Naive B cell (primary cell): ENCODE measurements around the gene LMBRD1. TPM values are rescaled to one million over a fixed set of nuclear protein-coding genes. Genes with fewer than 3 reads are reported as not detected.
"Not testable (repeated sequence)": the region's sequence is repeated elsewhere in the genome, so short reads cannot be mapped to it uniquely, and the experiment has no call there.

Source experiments
- ATAC-seq, 2 donors: fragments of 150-1000 bp; cut with Tn5 transposase; 2 replicates each; pipeline ENCODE4 v1.10.0; 2021; ENCODE audit warnings: low read depth in 2 of 2, mild to moderate bottlenecking in 2 of 2, moderate library complexity in 2 of 2
- DNase-seq: peaks from one replicate; pipeline ENCODE4 v3.0.0; 2022
- H3K27ac Mint-ChIP-seq, 6 donors: one replicate each; pipeline ENCODE4 v1.8.0; 2020 to 2022; ENCODE audit warnings: mild to moderate bottlenecking in 6 of 6, mixed read lengths in 6 of 6, moderate library complexity in 5 of 6, inconsistent platforms in 2 of 6
- H3K27me3 Mint-ChIP-seq, 3 donors: one replicate each; pipeline ENCODE4 v1.8.0; 2021 to 2022; ENCODE audit warnings: mixed read lengths in 3 of 3, mild to moderate bottlenecking in 1 of 3
- H3K36me3 Mint-ChIP-seq, 2 donors: one replicate each; pipeline ENCODE4 v1.8.0; 2020 to 2022; ENCODE audit warnings: mixed read lengths in 2 of 2, inconsistent platforms in 1 of 2, mild to moderate bottlenecking in 1 of 2
- H3K4me1 Mint-ChIP-seq, 3 donors: one replicate each; pipeline ENCODE4 v1.8.0; 2020 to 2022; ENCODE audit warnings: mixed read lengths in 3 of 3, inconsistent platforms in 1 of 3, mild to moderate bottlenecking in 1 of 3, moderate library complexity in 1 of 3
- H3K4me3 Mint-ChIP-seq, 8 donors: one replicate each; pipeline ENCODE4 v1.8.0; 2020 to 2022; ENCODE audit warnings: mild to moderate bottlenecking in 8 of 8, mixed read lengths in 8 of 8, moderate library complexity in 8 of 8, inconsistent platforms in 2 of 8
- H3K9me3 Mint-ChIP-seq, 7 donors: one replicate each; pipeline ENCODE4 v1.8.0; 2020 to 2022; ENCODE audit warnings: mixed read lengths in 7 of 7, mild to moderate bottlenecking in 5 of 7, inconsistent platforms in 2 of 7, moderate library complexity in 1 of 7
- polyA plus RNA-seq, 6 donors: library from polyadenylated mRNA; unstranded; fragments of 300-500 nt; fragmentation: Illumina TruSeq; gene quantifications; one replicate each; pipeline ENCODE4 v1.2.3, GENCODE V29; 2021; ENCODE audit warnings: low read depth in 6 of 6

The LMBRD1 gene
- polyA plus RNA-seq, 6 donors from 2014 or later, result 72.2 to 116 (median 84.1) TPM

DNA sequence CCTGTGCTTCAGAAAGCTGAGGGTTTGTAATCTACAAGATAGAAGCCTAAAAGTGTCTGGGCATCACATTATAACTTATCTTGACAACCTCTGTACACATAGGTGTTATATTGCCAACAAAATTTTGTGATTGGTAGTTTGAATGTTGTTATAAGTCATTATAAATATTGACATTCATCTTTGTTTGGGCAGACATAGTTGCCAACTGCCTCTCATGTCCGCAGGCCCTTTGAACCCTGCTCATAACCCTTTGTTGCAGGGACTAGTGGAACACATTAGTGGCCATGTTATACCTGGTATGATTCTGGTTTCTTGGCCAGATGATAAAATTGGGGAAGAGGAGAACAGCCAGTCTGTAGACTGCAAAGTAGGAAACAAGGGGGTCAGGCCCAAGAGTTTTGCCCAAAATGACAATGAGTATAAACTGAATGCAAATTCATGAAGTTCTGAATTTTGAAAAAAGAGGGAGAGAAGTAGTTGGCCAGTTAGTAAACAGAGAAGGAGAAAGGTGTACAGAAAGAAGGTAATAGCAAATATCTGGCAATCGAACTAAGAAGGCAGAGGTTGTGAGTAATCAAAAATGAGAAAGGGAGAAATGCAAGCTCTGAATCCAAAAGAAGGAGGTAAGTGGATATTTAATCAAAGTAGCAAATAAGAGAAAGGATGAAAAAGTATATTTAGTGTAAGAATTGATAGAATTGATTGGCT lies 21.6 kb upstream of the LMBRD1 start:
- Mint-ChIP-seq H3K36me3 (peaks cover 3 to 5% of the 10 kb centered on the region in 2 donors), H3K9me3 (no peaks in the 10 kb centered on the region), H3K4me1 (peaks cover 30 to 32% (median 31%) of the 10 kb centered on the region in 3 donors), H3K4me3 (no peak overlapping the region), H3K27me3 (no peaks in the 10 kb centered on the region), H3K27ac (peak overlapping the region in 5 of 6 donors; percentile 14 to 61 (median 36))
- no peak for ATAC-seq
- DNase-seq, result no peak

DNA sequence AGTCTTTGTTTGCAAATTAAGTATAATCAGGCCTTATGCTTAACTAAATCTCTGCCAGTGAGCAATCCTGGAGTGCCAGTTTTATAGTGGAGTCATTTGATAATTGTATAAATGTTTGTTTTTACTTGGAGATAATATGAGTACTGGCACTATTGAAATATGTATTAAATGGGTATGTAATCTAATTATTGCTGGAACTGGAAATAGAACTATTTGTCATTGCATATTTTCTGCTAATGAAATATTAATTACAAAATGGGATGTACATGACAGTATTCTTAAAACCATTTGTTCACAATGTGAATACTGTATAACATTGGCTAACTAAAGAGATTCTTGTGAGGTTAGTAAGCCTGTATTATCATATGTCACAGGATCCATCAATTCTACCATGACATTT lies 20.5 kb upstream of the LMBRD1 start:
- Mint-ChIP-seq H3K36me3 (peaks cover 3 to 5% of the 10 kb centered on the region in 2 donors), H3K4me1 (peaks cover 39 to 42% (median 40%) of the 10 kb centered on the region in 3 donors), H3K27me3 (no peaks in the 10 kb centered on the region), H3K27ac (peak overlapping the region in 3 of 6 donors; percentile 4 to 68 (median 13)), H3K9me3 (no peaks in the 10 kb centered on the region), H3K4me3 (no peak overlapping the region)
- no peak for ATAC-seq
- DNase-seq, result no peak

- DNase-seq, result peak; percentile 29
Observed at GRCh38 chr6:69816569-69816968, 19.8 kb upstream of the LMBRD1 start.

GRCh38 chr6:69816026-69816425 lies 19.2 kb upstream of the LMBRD1 start:
- Mint-ChIP-seq H3K4me1 (peaks cover 52 to 56% (median 53%) of the 10 kb centered on the region in 3 donors), H3K27ac (peak overlapping the region; percentile 90 to 98 (median 96)), H3K9me3 (peaks cover 0 to 3% (median 0%) of the 10 kb centered on the region in 7 donors), H3K27me3 (no peaks in the 10 kb centered on the region), H3K4me3 (peak overlapping the region; percentile 57 to 92 (median 84)), H3K36me3 (peaks cover under 1 to 5% of the 10 kb centered on the region in 2 donors)
- DNase-seq, result no peak
- peak; percentile 52 to 53 for ATAC-seq

More at GRCh38 chr6:69816569-69816968, 19.8 kb upstream of the LMBRD1 start:
- H3K4me3 Mint-ChIP-seq, result peak overlapping the region; percentile 57 to 92 (median 84)
- H3K4me1 Mint-ChIP-seq, result peaks cover 47 to 50% (median 47%) of the 10 kb centered on the region in 3 donors
- H3K36me3 Mint-ChIP-seq, result peaks cover 3 to 5% of the 10 kb centered on the region in 2 donors
- peaks cover 0 to under 1% (median 0%) of the 10 kb centered on the region in 7 donors for H3K9me3 Mint-ChIP-seq
- peak overlapping the region; percentile 80 to 98 (median 96) for H3K27ac Mint-ChIP-seq
- H3K27me3 Mint-ChIP-seq, result no peaks in the 10 kb centered on the region
- peak; percentile 47 to 56 for ATAC-seq

DNA sequence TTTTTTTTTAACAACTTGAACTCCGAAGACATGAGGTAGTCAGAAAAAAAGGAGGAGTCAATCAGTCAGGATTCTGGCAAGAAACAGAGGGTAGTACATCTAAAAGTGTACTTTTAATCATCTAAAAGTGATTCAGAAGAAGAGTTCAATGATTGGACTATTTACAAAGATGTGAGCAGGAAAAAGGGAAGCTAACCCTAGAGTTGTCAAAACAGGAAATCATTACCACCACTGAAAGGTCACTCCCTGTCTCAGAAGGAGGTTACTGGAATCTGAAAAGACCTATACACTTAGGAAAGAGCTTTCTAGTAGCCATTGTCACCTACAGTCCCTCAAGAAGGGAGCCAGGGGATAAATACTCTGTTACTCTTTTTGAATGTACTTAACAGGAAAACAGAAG lies 16.7 kb upstream of the LMBRD1 start:
- DNase-seq (peak; percentile 28), ATAC-seq (peak; percentile 72 to 82)
- H3K27me3 Mint-ChIP-seq, result no peaks in the 10 kb centered on the region
- peak overlapping the region; percentile 78 to 98 (median 96) for H3K27ac Mint-ChIP-seq
- H3K4me1 Mint-ChIP-seq, result peaks cover 63 to 73% (median 68%) of the 10 kb centered on the region in 3 donors
- peaks cover 0 to 5% of the 10 kb centered on the region in 2 donors for H3K36me3 Mint-ChIP-seq
- peak overlapping the region; percentile 34 to 83 (median 74) for H3K4me3 Mint-ChIP-seq
- peaks cover 0 to 3% (median 0%) of the 10 kb centered on the region in 7 donors for H3K9me3 Mint-ChIP-seq

GRCh38 chr6:69812746-69813427 lies 16.1 kb upstream of the LMBRD1 start:
- Mint-ChIP-seq H3K4me3 (peak overlapping the region; percentile 34 to 83 (median 74)), H3K4me1 (peaks cover 65 to 78% (median 74%) of the 10 kb centered on the region in 3 donors), H3K27ac (peak overlapping the region; percentile 78 to 98 (median 96)), H3K9me3 (peaks cover 0 to 5% (median 0%) of the 10 kb centered on the region in 7 donors), H3K27me3 (no peaks in the 10 kb centered on the region), H3K36me3 (peaks cover 0 to 5% of the 10 kb centered on the region in 2 donors)
- ATAC-seq (peak; percentile 41 to 53), DNase-seq (no peak)

DNA sequence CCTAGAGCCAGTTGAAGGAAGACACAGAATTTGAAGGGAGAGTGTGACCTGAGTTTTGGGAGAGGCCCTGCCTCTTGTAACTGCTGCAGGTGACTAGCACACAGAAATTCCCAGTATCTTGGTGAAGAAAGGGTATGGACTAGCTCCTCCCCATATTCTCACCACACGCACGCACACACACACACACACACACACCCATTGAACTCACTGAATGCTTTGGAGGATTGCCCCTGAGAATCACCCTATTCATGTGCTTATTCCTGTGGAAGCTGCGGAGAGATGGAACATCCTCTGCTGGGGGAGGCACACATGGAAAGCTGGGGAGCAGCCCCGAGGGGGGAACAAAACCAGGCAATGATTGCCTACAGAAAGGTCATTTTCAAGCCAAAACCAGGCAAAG lies 6.2 kb upstream of the LMBRD1 start:
- H3K36me3 Mint-ChIP-seq, result no peaks in the 10 kb centered on the region
- H3K4me3 Mint-ChIP-seq, result no peak overlapping the region
- DNase-seq (no peak), ATAC-seq (no peak)
- H3K27me3 Mint-ChIP-seq, result no peaks in the 10 kb centered on the region
- H3K4me1 Mint-ChIP-seq, result peaks cover 0 to 3% (median under 1%) of the 10 kb centered on the region in 3 donors
- peak overlapping the region in 1 of 6 donors; percentile 15 for H3K27ac Mint-ChIP-seq
- H3K9me3 Mint-ChIP-seq, result no peaks in the 10 kb centered on the region

- Mint-ChIP-seq H3K27me3 (no peaks in the 10 kb centered on the region), H3K27ac (no peak overlapping the region), H3K4me3 (no peak overlapping the region), H3K4me1 (peaks cover 10 to 11% (median 10%) of the 10 kb centered on the region in 3 donors), H3K36me3 (no peaks in the 10 kb centered on the region), H3K9me3 (no peaks in the 10 kb centered on the region)
- DNase-seq, result no peak
- no peak for ATAC-seq
Observed at GRCh38 chr6:69801711-69802110, 4.9 kb upstream of the LMBRD1 start.

- Mint-ChIP-seq H3K9me3 (no peaks in the 10 kb centered on the region), H3K4me1 (peaks cover 10 to 11% (median 11%) of the 10 kb centered on the region in 3 donors), H3K27me3 (no peaks in the 10 kb centered on the region), H3K4me3 (peak overlapping the region in 1 of 8 donors; percentile 25), H3K36me3 (peaks cover 0 to 3% of the 10 kb centered on the region in 2 donors), H3K27ac (peak overlapping the region in 1 of 6 donors; percentile 35)
- DNase-seq (no peak), ATAC-seq (no peak)
Observed at GRCh38 chr6:69801225-69801624, 4.4 kb upstream of the LMBRD1 start.

DNA sequence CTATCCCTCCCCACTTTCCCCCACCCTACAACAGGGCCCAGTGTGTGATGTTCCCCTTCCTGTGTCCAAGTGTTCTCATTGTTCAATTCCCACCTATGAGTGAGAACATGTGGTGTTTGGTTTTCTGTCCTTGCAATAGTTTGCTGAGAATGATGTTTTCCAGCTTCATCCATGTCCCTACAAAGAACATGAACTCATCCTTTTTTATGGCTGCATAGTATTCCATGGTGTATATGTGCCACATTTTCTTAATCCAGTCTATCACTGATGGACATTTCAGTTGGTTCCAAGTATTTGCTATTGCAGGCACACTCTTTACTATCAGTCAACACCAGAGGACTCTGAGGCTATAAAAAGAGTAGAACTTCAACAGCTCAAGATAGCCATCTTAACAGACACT lies 2.0 kb upstream of the LMBRD1 start:
- not testable (repeated sequence) for DNase-seq, H3K27me3 Mint-ChIP-seq, H3K9me3 Mint-ChIP-seq, H3K36me3 Mint-ChIP-seq, H3K27ac Mint-ChIP-seq, ATAC-seq, H3K4me3 Mint-ChIP-seq
- peaks cover 20 to 27% (median 26%) of the 10 kb centered on the region in 3 donors for H3K4me1 Mint-ChIP-seq

GRCh38 chr6:69796073-69796641 lies 653 bp downstream of the LMBRD1 start:
- peak; percentile 70 for DNase-seq
- H3K36me3 Mint-ChIP-seq, result peaks cover 0 to 8% of the 10 kb centered on the region in 2 donors
- no peaks in the 10 kb centered on the region for H3K9me3 Mint-ChIP-seq
- ATAC-seq, result peak; percentile 56 to 61
- H3K27ac Mint-ChIP-seq, result peak overlapping the region; percentile 97 to 100 (median 98)
- peaks cover 39 to 50% (median 45%) of the 10 kb centered on the region in 3 donors for H3K4me1 Mint-ChIP-seq
- H3K4me3 Mint-ChIP-seq, result peak overlapping the region; percentile 85 to 98 (median 94)
- no peaks in the 10 kb centered on the region for H3K27me3 Mint-ChIP-seq

GRCh38 chr6:69795469-69796072 lies 1.2 kb downstream of the LMBRD1 start:
- DNase-seq (peak; percentile 58), ATAC-seq (peak; percentile 32 to 34)
- Mint-ChIP-seq H3K36me3 (peaks cover 0 to 8% of the 10 kb centered on the region in 2 donors), H3K27me3 (no peaks in the 10 kb centered on the region), H3K27ac (peak overlapping the region; percentile 97 to 100 (median 98)), H3K4me1 (peaks cover 45 to 56% (median 49%) of the 10 kb centered on the region in 3 donors), H3K4me3 (peak overlapping the region; percentile 85 to 98 (median 94)), H3K9me3 (no peaks in the 10 kb centered on the region)

- no peaks in the 10 kb centered on the region for H3K27me3 Mint-ChIP-seq
- H3K4me1 Mint-ChIP-seq, result peaks cover 47 to 67% (median 50%) of the 10 kb centered on the region in 3 donors
- peak overlapping the region in 4 of 8 donors; percentile 48 to 75 (median 51) for H3K4me3 Mint-ChIP-seq
- H3K9me3 Mint-ChIP-seq, result no peaks in the 10 kb centered on the region
- peaks cover 7 to 8% of the 10 kb centered on the region in 2 donors for H3K36me3 Mint-ChIP-seq
- DNase-seq (no peak), ATAC-seq (no peak)
- H3K27ac Mint-ChIP-seq, result peak overlapping the region in 4 of 6 donors; percentile 1 to 92 (median 72)
Observed at GRCh38 chr6:69792292-69792691, 4.5 kb downstream of the LMBRD1 start.
